Astrocyte (in vitro differentiated cells and primary cell): ENCODE results near the gene ZNF362.

Experiments used
- EZH2 ChIP-seq: IDR thresholded peaks from 2 replicates; pipeline ENCODE4 v1.6.1; 2012; ENCODE audit warnings: mild to moderate bottlenecking, low read length, inconsistent platforms; ENCODE audit not compliant: insufficient read depth
- TF ChIP-seq, protein P1 (sequence below): IDR thresholded peaks from 2 replicates; pipeline ENCODE4 v1.5.1; 2011; ENCODE audit warnings: low read depth, mild to moderate bottlenecking, inconsistent platforms, low read length, moderate library complexity; ENCODE audit not compliant: insufficient read depth

DNA sequence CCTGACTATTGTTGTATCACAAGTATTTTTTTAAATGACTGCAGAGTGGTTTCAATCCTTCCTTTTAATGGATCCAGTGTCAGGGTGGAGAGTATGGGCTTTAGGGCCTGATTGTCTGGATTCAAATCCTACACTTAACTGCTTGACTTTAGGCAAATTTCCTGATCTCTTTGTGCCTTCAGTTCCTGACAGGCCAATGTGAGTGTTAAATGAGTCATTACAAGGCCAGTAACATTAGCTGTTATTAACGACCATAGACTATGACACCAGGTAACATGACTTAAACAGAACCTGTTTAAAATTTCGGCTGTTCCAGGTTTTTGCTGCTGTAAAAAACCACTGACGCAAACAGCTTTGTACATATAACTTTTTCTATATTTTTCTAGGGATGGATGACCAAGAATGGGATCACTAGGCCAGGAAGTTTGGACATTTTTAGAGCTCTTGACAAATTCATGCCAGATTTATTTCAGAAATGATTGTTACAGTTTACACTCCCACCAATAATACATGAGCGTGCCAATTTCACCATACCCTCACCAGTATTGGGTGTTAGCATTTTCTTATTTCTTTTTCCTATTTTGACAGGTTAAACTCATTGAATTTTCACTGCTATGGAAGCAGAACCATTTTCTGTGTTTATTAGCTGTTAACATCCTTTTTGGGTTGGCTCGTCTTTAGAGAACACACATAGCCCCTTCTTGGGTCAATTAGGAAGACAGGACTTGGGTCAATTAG, 11.3 kb downstream of the ZNF362 start:
- TF ChIP-seq, protein P1, sequence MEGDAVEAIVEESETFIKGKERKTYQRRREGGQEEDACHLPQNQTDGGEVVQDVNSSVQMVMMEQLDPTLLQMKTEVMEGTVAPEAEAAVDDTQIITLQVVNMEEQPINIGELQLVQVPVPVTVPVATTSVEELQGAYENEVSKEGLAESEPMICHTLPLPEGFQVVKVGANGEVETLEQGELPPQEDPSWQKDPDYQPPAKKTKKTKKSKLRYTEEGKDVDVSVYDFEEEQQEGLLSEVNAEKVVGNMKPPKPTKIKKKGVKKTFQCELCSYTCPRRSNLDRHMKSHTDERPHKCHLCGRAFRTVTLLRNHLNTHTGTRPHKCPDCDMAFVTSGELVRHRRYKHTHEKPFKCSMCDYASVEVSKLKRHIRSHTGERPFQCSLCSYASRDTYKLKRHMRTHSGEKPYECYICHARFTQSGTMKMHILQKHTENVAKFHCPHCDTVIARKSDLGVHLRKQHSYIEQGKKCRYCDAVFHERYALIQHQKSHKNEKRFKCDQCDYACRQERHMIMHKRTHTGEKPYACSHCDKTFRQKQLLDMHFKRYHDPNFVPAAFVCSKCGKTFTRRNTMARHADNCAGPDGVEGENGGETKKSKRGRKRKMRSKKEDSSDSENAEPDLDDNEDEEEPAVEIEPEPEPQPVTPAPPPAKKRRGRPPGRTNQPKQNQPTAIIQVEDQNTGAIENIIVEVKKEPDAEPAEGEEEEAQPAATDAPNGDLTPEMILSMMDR, result no peak
- no peak for TF ChIP-seq EZH2
